GM12878 (cell line): ENCODE data around the gene ISG20L2. TPM values are rescaled to one million over a fixed set of nuclear protein-coding genes. Genes with fewer than 3 reads are reported as not detected.

Experiments used
- ATAC-seq: fragments of 200-7000 bp; cut with Tn5 transposase; 3 replicates; pipeline ENCODE4 v1.9.1; 2020; ENCODE audit warnings: mild to moderate bottlenecking, moderate library complexity
- BruUV-seq: library from RNA; stranded (reverse); fragments of 400-500 nt; replicated peaks from 2 replicates; lab custom pipeline; 2021; lab: Mats Ljungman, UMichigan
- CTCF ChIA-PET: fragments of 300-600 bp; sonication (Branson Sonifier 250); formaldehyde crosslinking; extraction: SDS; loops from one replicate; lab custom pipeline; 2021; ENCODE audit warnings: inconsistent platforms; lab: Yijun Ruan, JAX
- POLR2A ChIA-PET: fragments of 350-600 bp; formaldehyde crosslinking; extraction: SDS; loops from one replicate; lab custom pipeline; 2021; ENCODE audit warnings: inconsistent platforms; lab: Charles Lee
- RAD21 ChIA-PET: fragments of 300-600 bp; sonication (Branson Sonifier 250); formaldehyde crosslinking; loops from one replicate; lab custom pipeline; 2023; ENCODE audit warnings: antibody characterized with exemption; ENCODE audit not compliant: unreplicated experiment; lab: Charles Lee
- SMC1A ChIA-PET: fragments of 300-600 bp; sonication (Branson Sonifier 250); formaldehyde crosslinking; loops from one replicate; lab custom pipeline; 2023; ENCODE audit not compliant: unreplicated experiment, uncharacterized antibody; lab: Charles Lee
- DNase-seq: peaks from one replicate; pipeline ENCODE4 v3.0.0-alpha.2; 2011; ENCODE audit warnings: low read depth, low spot score
- FAIRE-seq: peaks from 3 replicates; lab custom pipeline; 2011; peaks lifted over from hg19 to GRCh38; lab: Jason Lieb, UNC
- H2AFZ ChIP-seq: 2 replicates; pipeline ENCODE4 v1.6.0; 2011; ENCODE audit warnings: low read depth, low read length, control low read depth; ENCODE audit not compliant: control insufficient read depth
- H3K27ac ChIP-seq: 2 replicates; pipeline ENCODE4 v1.5.1; 2011; ENCODE audit warnings: control low read depth; ENCODE audit not compliant: control insufficient read depth, insufficient read depth
- H3K27me3 ChIP-seq, 2 experiments: replicated peaks in 1 of 2; 2 replicates each; pipeline versions ENCODE4 v1.6.0 to v1.6.1; 2011; ENCODE audit warnings: low read length in 1 of 2; ENCODE audit not compliant: control insufficient read depth in 2 of 2, insufficient read depth in 2 of 2
- H3K36me3 ChIP-seq, 2 experiments: 2 replicates each; pipeline ENCODE4 v1.5.1; 2011; ENCODE audit warnings: low read length in 1 of 2; ENCODE audit not compliant: control insufficient read depth in 2 of 2, insufficient read depth in 2 of 2
- H3K4me1 ChIP-seq: 2 replicates; pipeline ENCODE4 v1.6.1; 2011; ENCODE audit warnings: mild to moderate bottlenecking, low read length, moderate library complexity, mixed read lengths; ENCODE audit not compliant: control insufficient read depth, insufficient read depth
- H3K4me2 ChIP-seq: 2 replicates; pipeline ENCODE4 v1.6.0; 2011; ENCODE audit warnings: control low read depth; ENCODE audit not compliant: control insufficient read depth, insufficient read depth
- H3K4me3 ChIP-seq: fragments of 200-600 bp; sonication (generic); 2 replicates; pipeline ENCODE4 v1.5.1; 2016
- H3K79me2 ChIP-seq: 2 replicates; pipeline ENCODE4 v1.6.0; 2011; ENCODE audit warnings: low read length; ENCODE audit not compliant: control insufficient read depth, insufficient read depth
- H3K9ac ChIP-seq: 2 replicates; pipeline ENCODE4 v1.8.0; 2011; ENCODE audit warnings: low read length, control low read depth, mixed read lengths; ENCODE audit not compliant: control insufficient read depth, insufficient read depth
- H3K9me3 ChIP-seq: replicated peaks from 3 replicates; pipeline ENCODE4 v1.5.1; 2011; ENCODE audit warnings: mild to moderate bottlenecking, low read length; ENCODE audit not compliant: control insufficient read depth, insufficient read depth
- H4K20me1 ChIP-seq: 2 replicates; pipeline ENCODE4 v1.6.0; 2011; ENCODE audit not compliant: control insufficient read depth, insufficient read depth
- BCL3 ChIP-seq: IDR thresholded peaks from 2 replicates; pipeline ENCODE4 v1.6.1; 2011; ENCODE audit warnings: borderline replicate concordance, low read depth, mild to moderate bottlenecking, moderate library complexity, low read length; ENCODE audit not compliant: insufficient read depth, poor library complexity, severe bottlenecking
- ELK1 ChIP-seq: IDR thresholded peaks from 2 replicates; pipeline ENCODE4 v1.6.1; 2012; ENCODE audit warnings: low read depth, low read length, improper control_type of control experiment
- FOS ChIP-seq: IDR thresholded peaks from 3 replicates; pipeline ENCODE4 v1.6.1; 2011; ENCODE audit warnings: borderline replicate concordance; ENCODE audit not compliant: insufficient read length; ENCODE audit errors: extremely low read depth
- GATAD2B ChIP-seq: fragments of 450-650 bp; conservative IDR thresholded peaks from 2 replicates; pipeline ENCODE4 v1.6.1; 2017; ENCODE audit warnings: low read depth, mild to moderate bottlenecking, moderate library complexity
- NFXL1 ChIP-seq: fragments of 450-650 bp; IDR thresholded peaks from 2 replicates; pipeline ENCODE4 v1.6.1; 2017; ENCODE audit warnings: antibody characterized with exemption, mild to moderate bottlenecking, borderline replicate concordance
- PAX5 ChIP-seq: IDR thresholded peaks from 2 replicates; pipeline ENCODE4 v1.6.1; 2011; ENCODE audit warnings: low read depth, low read length, borderline replicate concordance
- SMAD5 ChIP-seq: IDR thresholded peaks from 2 replicates; pipeline ENCODE4 v1.6.1; 2016; ENCODE audit warnings: antibody characterized with exemption, low read depth
- WGBS: methylation state at CpG from one replicate; pipeline ENCODE4 v1.1.6; 2016; ENCODE audit warnings: low lambda C conversion rate; ENCODE audit not compliant: insufficient replicate concordance, insufficient coverage; ENCODE audit errors: missing lambda C conversion rate; 5-methylcytosine and 5-hydroxymethylcytosine counted together
- in situ Hi-C: fragments of 300-500 bp; cut with MboI; formaldehyde crosslinking; loops from 9 replicates; pipeline ENCODE4 v1.14.3; 2018; ENCODE audit warnings: mixed read lengths
- intact Hi-C: fragments of 100-400 bp; cut with micrococcal nuclease; formaldehyde crosslinking; loops from one replicate; pipeline ENCODE4 v1.14.2; 2022; ENCODE audit not compliant: unreplicated experiment
- polyA plus RNA-seq, 11 experiments: library from polyadenylated mRNA; depleted of rRNA in 4 of 11; unstranded in 6 of 11; stranded (reverse) in 5 of 11; fragments of >200 nt; fragmentation: Nextera tagmentation in 4 of 11; fragmentation: Illumina TruSeq in 1 of 11; extraction: Ambion mirVana in 4 of 11; extraction: Trizol in 1 of 11; gene quantifications; 1 replicate in 1 of 11; 2 replicates in 10 of 11; pipeline versions ENCODE4 v1.2.1 to v1.2.3, GENCODE V29; 2011 to 2016; ENCODE audit warnings: inconsistent platforms in 2 of 11, missing spikeins in 2 of 11, low read depth in 1 of 11
- total RNA-seq, 4 experiments: library from RNA; depleted of rRNA in 3 of 4; stranded (reverse); fragments of >200 nt in 3 of 4; fragmentation: Illumina TruSeq in 1 of 4; extraction: Trizol in 1 of 4; gene quantifications; 2 replicates each; pipeline versions ENCODE4 v1.2.1 to v1.2.3, GENCODE V29; 2013 to 2021

The ISG20L2 gene
- total and polyA plus RNA-seq, 10 of the 15 experiments (the other 5 are each of a cell fraction or from before 2014, with no cell fraction given) = 16.4 to 111 (median 48.0) TPM

GRCh38 chr1:156703741-156704140 lies 24.8 kb downstream of the ISG20L2 start (continued):
- TF ChIP-seq BCL3 = no peak
- TF ChIP-seq ELK1 = no peak

GRCh38 chr1:156703336-156703735 lies 25.2 kb downstream of the ISG20L2 start:
- Histone ChIP-seq H3K4me2 (no peak overlapping the region), H3K4me1 (peaks cover 6% of the 10 kb centered on the region), H3K27me3 (peaks cover 10 to 15% of the 10 kb centered on the region in 2 experiments), H3K9me3 (no peaks in the 10 kb centered on the region), H3K4me3 (no peak overlapping the region), H3K36me3 (no peaks in the 10 kb centered on the region), H3K79me2 (no peaks in the 10 kb centered on the region), H4K20me1 (no peaks in the 10 kb centered on the region; the same call in 1 of the 2 replicates), H3K9ac (no peak overlapping the region), H2AFZ (no peak overlapping the region), H3K27ac (no peak overlapping the region)
- ChIA-PET POLR2A (interaction anchor here (0.7 kb wide), 1 partner anchor 99 kb away, joined by 3 read pairs; no protein-coding TSS in a partner anchor), RAD21 (interaction anchor here (1.0 to 1.7 kb wide), 4 partner anchors 13 to 76 kb away, joined by 3 to 5 read pairs (median 4); no protein-coding TSS in a partner anchor), CTCF (interaction anchor here (1.4 to 9.5 kb wide), 4 partner anchors 9 to 43 kb away, joined by 3 to 157 read pairs (median 8); no protein-coding TSS in a partner anchor), SMC1A (interaction anchor here (1.0 to 1.1 kb wide), 4 partner anchors 14 to 24 kb away, joined by 3 to 6 read pairs (median 4); no protein-coding TSS in a partner anchor)
- TF ChIP-seq SMAD5 (no peak), FOS (no peak), NFXL1 (no peak), GATAD2B (no peak), PAX5 (no peak)
- FAIRE-seq = no peak
- 57% methylated on average over 4 of the region's 4 CpGs for WGBS
- no TSS peak for BruUV-seq
- DNase-seq = no peak
- ATAC-seq = no peak
- in situ Hi-C loops = no loop called here
- intact Hi-C loops = no loop called here
